Muscle layer of duodenum (tissue), 2 donors: ENCODE results near the gene CCDC78.

Experiments used
- H3K27ac ChIP-seq: one replicate; pipeline ENCODE4 v1.7.0; 2013; ENCODE audit warnings: mild to moderate bottlenecking, low read length
- H3K27me3 ChIP-seq: one replicate; pipeline ENCODE4 v1.7.0; 2013; ENCODE audit warnings: low read depth, mild to moderate bottlenecking, control low read depth, low read length
- H3K36me3 ChIP-seq, 2 donors: one replicate each; pipeline ENCODE4 v1.7.0; 2013; ENCODE audit warnings: low read length in 2 of 2, control low read depth in 1 of 2, mild to moderate bottlenecking in 1 of 2; ENCODE audit not compliant: insufficient read depth in 2 of 2, control insufficient read depth in 1 of 2
- H3K4me1 ChIP-seq, 2 donors: one replicate each; pipeline ENCODE4 v1.7.0; 2013; ENCODE audit warnings: low read length in 2 of 2, mild to moderate bottlenecking in 2 of 2, control low read depth in 1 of 2, moderate library complexity in 1 of 2; ENCODE audit not compliant: insufficient read depth in 2 of 2, control insufficient read depth in 1 of 2
- H3K4me3 ChIP-seq, 2 donors: one replicate each; pipeline ENCODE4 v1.7.0; 2013; ENCODE audit warnings: low read length in 2 of 2, low read depth in 1 of 2, mild to moderate bottlenecking in 1 of 2
- H3K9me3 ChIP-seq, 2 donors: one replicate each; pipeline ENCODE4 v1.7.0; 2013; ENCODE audit warnings: low read length in 2 of 2, control low read depth in 1 of 2, mild to moderate bottlenecking in 1 of 2; ENCODE audit not compliant: control insufficient read depth in 1 of 2
- donor health status: healthy.

Gene CCDC78

DNA sequence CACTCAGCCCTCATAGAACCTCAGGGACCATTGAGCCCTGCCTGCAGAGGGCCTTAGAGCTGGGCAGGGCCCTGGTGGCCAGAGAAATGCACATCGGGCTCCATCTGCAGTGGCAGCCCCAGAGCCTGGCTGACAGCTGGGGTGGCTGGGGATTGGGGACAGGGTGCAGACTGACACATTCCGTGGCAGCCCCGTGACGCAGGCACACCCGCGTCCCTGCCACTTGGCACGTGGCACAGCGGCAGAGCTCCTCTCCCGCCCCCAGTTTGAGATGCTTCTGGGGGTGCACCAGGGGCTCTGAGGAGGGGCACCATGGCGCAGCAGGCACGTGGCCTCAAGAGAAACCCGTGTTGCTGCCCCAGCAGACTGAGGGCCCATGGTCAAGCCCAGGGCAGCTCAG is 22.8 kb downstream of the CCDC78 start:
- Histone ChIP-seq H3K4me3 (no peak overlapping the region), H3K27me3 (peaks cover 47% of the 10 kb centered on the region), H3K9me3 (no peaks in the 10 kb centered on the region), H3K4me1 (peaks cover 0 to 23% of the 10 kb centered on the region in 2 donors), H3K36me3 (no peaks in the 10 kb centered on the region), H3K27ac (no peak overlapping the region)

DNA sequence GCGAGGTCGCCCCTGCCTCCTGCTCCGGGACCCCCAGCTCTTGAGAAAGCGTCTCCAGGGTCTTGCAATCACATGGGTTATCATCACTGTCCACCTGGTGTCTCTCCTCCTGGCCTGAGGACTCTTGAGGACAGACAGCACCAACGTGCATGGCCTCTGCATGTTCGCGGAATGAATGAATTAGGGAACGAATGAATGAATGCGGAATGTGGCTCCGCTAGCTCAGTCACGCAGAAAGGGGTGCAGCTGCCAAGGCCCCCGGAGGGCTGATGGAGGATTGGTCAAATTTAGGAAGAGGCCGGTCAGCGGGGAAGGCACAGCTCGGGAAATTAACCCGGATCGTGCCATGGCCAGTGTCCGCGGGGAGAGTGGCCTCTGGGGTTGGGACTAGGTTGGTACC is 23.9 kb downstream of the CCDC78 start:
- H3K4me3 ChIP-seq, result no peak overlapping the region
- H3K27me3 ChIP-seq, result peaks cover 39% of the 10 kb centered on the region
- H3K27ac ChIP-seq, result no peak overlapping the region
- H3K9me3 ChIP-seq, result no peaks in the 10 kb centered on the region
- H3K4me1 ChIP-seq, result peaks cover 0 to 23% of the 10 kb centered on the region in 2 donors
- no peaks in the 10 kb centered on the region for H3K36me3 ChIP-seq

DNA sequence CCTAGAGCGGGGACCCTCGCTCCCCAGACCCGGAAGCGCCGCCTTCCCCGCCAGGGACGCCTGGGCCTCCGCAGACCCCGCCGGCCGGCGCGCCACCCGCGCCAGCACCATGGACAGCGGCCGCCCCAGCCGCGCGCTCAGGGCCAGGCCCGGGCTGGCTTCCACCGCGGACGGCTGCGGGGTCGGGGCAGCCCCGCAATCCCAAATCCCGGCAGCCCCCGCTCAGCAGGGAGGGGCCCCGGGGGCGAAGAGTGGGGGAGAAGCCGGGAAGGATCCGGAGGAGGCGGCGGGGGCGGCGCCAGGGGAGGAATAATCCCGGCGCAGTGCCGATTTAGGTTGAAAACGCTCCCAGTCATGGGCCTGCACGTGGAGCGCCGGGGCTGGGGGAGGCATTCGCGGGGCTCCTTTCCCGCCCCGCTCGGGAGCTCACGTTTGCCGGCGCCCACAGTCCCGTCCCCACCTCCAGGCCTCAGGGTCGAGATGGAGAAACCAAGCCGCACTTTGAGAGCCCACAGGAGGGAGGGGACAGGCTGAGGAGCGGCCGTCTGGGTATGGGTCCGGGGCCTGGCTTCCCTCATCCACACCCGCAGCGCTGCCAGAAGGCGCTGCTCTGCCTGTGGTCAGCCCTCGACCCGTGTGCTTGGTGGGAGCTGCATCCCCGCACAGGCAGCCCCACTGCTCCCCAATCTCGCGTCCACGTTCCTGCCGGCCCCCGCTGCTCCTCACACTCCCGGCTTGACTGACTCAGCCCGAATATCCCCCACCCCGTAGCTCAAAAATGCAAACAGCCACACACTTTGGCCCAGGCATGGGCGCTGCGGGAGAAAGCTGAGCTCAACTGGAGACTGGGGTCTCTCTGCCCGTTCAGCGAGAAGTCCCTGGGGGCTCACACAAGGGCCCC is 25.3 kb downstream of the CCDC78 start:
- H3K9me3 ChIP-seq, result no peaks in the 10 kb centered on the region
- peaks cover 0 to 16% of the 10 kb centered on the region in 2 donors for H3K4me1 ChIP-seq
- H3K36me3 ChIP-seq, result no peaks in the 10 kb centered on the region
- H3K27me3 ChIP-seq, result peaks cover 30% of the 10 kb centered on the region
- no peak overlapping the region for H3K27ac ChIP-seq
- no peak overlapping the region for H3K4me3 ChIP-seq

GRCh38 chr16:698911-699671 is 27.2 kb downstream of the CCDC78 start:
- Histone ChIP-seq H3K27me3 (peaks cover 34% of the 10 kb centered on the region), H3K4me3 (no peak overlapping the region), H3K4me1 (peaks cover 0 to 29% of the 10 kb centered on the region in 2 donors)

GRCh38 chr16:695355-696089 is 30.7 kb downstream of the CCDC78 start:
- peaks cover 0 to 31% of the 10 kb centered on the region in 2 donors for H3K4me1 ChIP-seq
- peaks cover 27% of the 10 kb centered on the region for H3K27me3 ChIP-seq
- peak overlapping the region in 1 of 2 donors; percentile 15 for H3K4me3 ChIP-seq
- no peaks in the 10 kb centered on the region for H3K36me3 ChIP-seq
- no peak overlapping the region for H3K27ac ChIP-seq
- no peaks in the 10 kb centered on the region for H3K9me3 ChIP-seq

More at GRCh38 chr16:698911-699671, 27.2 kb downstream of the CCDC78 start:
- Histone ChIP-seq H3K9me3 (no peaks in the 10 kb centered on the region), H3K27ac (no peak overlapping the region), H3K36me3 (no peaks in the 10 kb centered on the region)

- Histone ChIP-seq H3K27me3 (peaks cover 27% of the 10 kb centered on the region), H3K4me3 (no peak overlapping the region), H3K9me3 (no peaks in the 10 kb centered on the region), H3K27ac (no peak overlapping the region), H3K36me3 (no peaks in the 10 kb centered on the region), H3K4me1 (peaks cover 0 to 31% of the 10 kb centered on the region in 2 donors)
These were observed 31.3 kb downstream of the CCDC78 start for GRCh38 chr16:694863-695354.

DNA sequence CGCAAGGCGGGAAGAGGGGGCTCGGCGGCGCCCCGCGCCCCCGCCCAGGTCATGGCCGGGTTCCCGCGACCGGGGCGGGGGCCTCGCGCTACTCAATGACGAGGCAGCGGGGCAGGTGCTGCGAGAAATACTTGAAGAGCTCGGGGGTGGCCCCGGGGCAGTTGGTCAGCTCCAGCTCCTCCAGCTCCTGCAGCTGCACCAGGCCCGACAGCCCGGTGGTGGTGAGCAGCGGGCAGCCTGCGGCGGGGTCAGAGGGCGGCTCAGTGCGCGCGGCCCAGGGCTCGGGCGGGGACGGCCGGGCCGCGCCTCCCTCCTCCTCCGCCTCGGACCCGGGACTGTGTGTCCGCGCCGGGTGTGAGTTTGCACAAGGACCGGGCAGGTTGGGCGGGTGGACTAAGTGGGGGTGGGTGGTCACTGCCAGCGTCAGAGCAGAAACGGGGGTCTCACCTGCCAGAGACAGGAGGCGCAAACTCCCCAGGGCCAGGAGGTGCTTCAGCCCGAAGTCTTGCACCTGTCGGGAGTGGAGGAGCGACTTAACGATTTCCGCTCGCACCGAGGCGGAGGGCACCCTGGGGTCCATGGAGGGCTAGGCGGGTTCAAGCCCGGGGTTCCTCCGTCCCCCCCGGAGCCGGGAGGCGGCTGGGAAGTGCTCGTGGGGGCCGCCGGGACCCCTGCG is 31.9 kb downstream of the CCDC78 start:
- Histone ChIP-seq H3K27ac (no peak overlapping the region), H3K27me3 (peaks cover 25% of the 10 kb centered on the region), H3K36me3 (no peaks in the 10 kb centered on the region), H3K4me3 (no peak overlapping the region), H3K4me1 (peaks cover 5 to 37% of the 10 kb centered on the region in 2 donors), H3K9me3 (no peaks in the 10 kb centered on the region)

- Histone ChIP-seq H3K27ac (no peak overlapping the region), H3K4me3 (no peak overlapping the region), H3K27me3 (peaks cover 22% of the 10 kb centered on the region), H3K36me3 (no peaks in the 10 kb centered on the region), H3K9me3 (no peaks in the 10 kb centered on the region), H3K4me1 (peaks cover 7 to 42% of the 10 kb centered on the region in 2 donors)
These were observed 32.5 kb downstream of the CCDC78 start for GRCh38 chr16:693766-694165.

- peaks cover 22% of the 10 kb centered on the region for H3K27me3 ChIP-seq
- H3K9me3 ChIP-seq, result no peaks in the 10 kb centered on the region
- H3K36me3 ChIP-seq, result no peaks in the 10 kb centered on the region
- no peak overlapping the region for H3K27ac ChIP-seq
- no peak overlapping the region for H3K4me3 ChIP-seq
- peaks cover 7 to 46% of the 10 kb centered on the region in 2 donors for H3K4me1 ChIP-seq
These were observed 32.9 kb downstream of the CCDC78 start for GRCh38 chr16:693364-693763.

DNA sequence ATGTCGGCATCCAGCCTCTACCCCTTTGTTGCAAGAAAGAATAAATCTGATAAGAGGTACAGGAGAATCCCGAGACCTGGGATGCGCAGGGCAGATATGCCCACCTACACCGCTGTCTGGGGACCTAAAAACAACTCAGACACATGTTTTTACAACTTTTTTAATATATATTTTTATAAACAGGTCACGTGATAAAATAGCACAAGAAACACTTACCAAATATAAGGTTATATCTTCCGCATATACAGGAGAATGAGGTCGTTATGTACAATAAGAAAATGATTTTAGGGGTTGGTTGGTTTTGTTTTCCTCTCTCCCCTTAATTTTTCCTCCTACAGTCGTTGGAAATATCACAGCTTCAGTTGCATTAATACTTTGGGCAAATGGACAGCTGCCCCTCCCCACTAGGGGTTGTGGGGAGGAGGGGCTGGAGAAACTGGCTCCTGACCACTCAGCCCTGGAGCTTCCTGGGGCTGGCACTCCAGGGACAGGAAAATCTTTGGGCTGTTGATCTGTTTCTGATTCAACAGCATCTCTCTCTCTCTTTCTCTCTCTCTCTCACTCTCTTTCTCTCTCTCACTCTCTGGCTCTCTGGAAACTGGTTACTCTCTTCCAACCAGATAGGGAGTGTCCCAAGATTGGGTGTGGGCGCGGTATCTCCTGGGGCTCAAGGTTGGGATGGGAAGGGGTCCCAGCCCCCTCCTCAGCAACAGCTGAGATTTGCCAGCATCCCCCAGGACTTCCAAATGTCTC is 33.7 kb downstream of the CCDC78 start:
- Histone ChIP-seq H3K36me3 (peaks cover 0 to 4% of the 10 kb centered on the region in 2 donors), H3K9me3 (no peaks in the 10 kb centered on the region), H3K27me3 (peaks cover 22% of the 10 kb centered on the region), H3K4me1 (peaks cover 7 to 46% of the 10 kb centered on the region in 2 donors), H3K4me3 (no peak overlapping the region), H3K27ac (no peak overlapping the region)
